Dendritic cell treated with granulocyte-macrophage colony-stimulating factor and Interleukin-4, amounts not matched to agents 40 ng/mL and 50 ng/mL, for 4 days (primary cell): ENCODE measurements around the gene PLAAT1.

ENCODE experiments used
- H3K27ac Mint-ChIP-seq: one replicate; pipeline ENCODE4 v1.8.0; 2022; ENCODE audit warnings: mild to moderate bottlenecking, mixed read lengths
- H3K27me3 Mint-ChIP-seq: one replicate; pipeline ENCODE4 v1.8.0; 2022; ENCODE audit warnings: mild to moderate bottlenecking, mixed read lengths
- H3K36me3 Mint-ChIP-seq: one replicate; pipeline ENCODE4 v1.8.0; 2022; ENCODE audit warnings: low read depth, mixed read lengths
- H3K4me1 Mint-ChIP-seq: one replicate; pipeline ENCODE4 v1.8.0; 2022; ENCODE audit warnings: low read depth, mixed read lengths
- H3K4me3 Mint-ChIP-seq: one replicate; pipeline ENCODE4 v1.8.0; 2022; ENCODE audit warnings: mild to moderate bottlenecking, moderate library complexity, mixed read lengths
- H3K9me3 Mint-ChIP-seq: one replicate; pipeline ENCODE4 v1.8.0; 2022; ENCODE audit warnings: mixed read lengths
- intact Hi-C: fragments of 100-400 bp; cut with micrococcal nuclease; formaldehyde crosslinking; loops from one replicate; pipeline ENCODE4 v1.15.0; 2022

Gene PLAAT1

DNA sequence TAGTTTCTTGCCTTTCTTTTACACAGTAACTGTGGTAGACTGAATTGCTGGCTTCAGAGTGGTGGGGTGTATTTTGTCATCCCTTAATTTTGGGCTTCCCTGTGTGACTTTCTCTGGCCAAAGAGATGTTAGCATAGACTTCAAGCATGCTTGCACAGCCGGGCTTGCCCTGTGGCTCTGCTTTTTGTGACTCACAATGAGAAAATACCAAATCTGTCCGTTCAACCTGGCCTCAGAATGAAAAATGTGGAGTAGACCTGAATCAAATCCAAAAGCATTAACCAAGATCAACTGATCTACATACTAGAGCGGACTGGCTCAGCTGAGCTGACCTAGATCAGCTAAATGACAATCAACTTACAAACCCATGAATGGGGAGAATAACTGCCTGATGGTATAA is 51.4 kb downstream of the PLAAT1 start:
- Mint-ChIP-seq H3K9me3 (peaks cover 40% of the 10 kb centered on the region), H3K4me3 (no peak overlapping the region), H3K4me1 (no peaks in the 10 kb centered on the region), H3K27me3 (no peaks in the 10 kb centered on the region), H3K36me3 (no peaks in the 10 kb centered on the region), H3K27ac (no peak overlapping the region)
- intact Hi-C loops, result no loop called here

GRCh38 chr3:193295985-193296384 is 55.0 kb downstream of the PLAAT1 start:
- H3K9me3 Mint-ChIP-seq, result peaks cover 29% of the 10 kb centered on the region
- H3K36me3 Mint-ChIP-seq, result no peaks in the 10 kb centered on the region
- H3K27me3 Mint-ChIP-seq, result no peaks in the 10 kb centered on the region
- no peak overlapping the region for H3K27ac Mint-ChIP-seq
- H3K4me3 Mint-ChIP-seq, result no peak overlapping the region
- intact Hi-C loops, result no loop called here
- no peaks in the 10 kb centered on the region for H3K4me1 Mint-ChIP-seq

GRCh38 chr3:193297421-193297820 is 56.4 kb downstream of the PLAAT1 start:
- no peak overlapping the region for H3K4me3 Mint-ChIP-seq
- H3K27ac Mint-ChIP-seq, result no peak overlapping the region
- H3K27me3 Mint-ChIP-seq, result no peaks in the 10 kb centered on the region
- intact Hi-C loops, result no loop called here
- no peaks in the 10 kb centered on the region for H3K36me3 Mint-ChIP-seq
- no peaks in the 10 kb centered on the region for H3K4me1 Mint-ChIP-seq
- H3K9me3 Mint-ChIP-seq, result peaks cover 15% of the 10 kb centered on the region

DNA sequence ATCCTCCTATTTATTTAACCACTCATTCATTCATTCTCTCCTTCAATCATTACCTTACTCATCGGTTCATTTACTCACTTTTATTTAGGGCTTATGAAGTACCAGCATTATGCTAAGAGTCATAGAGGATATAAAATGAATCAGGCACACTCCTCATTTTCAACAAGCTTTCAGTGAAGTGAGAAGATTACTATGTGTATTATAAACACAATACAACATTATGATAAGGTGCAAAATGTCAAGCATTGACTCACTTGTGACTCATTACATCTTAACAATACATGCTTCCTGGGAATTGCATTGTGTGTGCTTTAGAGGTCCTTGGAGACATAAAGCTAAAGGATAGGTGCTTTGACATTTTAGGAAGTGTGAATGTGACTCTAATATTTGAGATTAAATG is 60.4 kb downstream of the PLAAT1 start:
- intact Hi-C loops, result no loop called here
- Mint-ChIP-seq H3K36me3 (no peaks in the 10 kb centered on the region), H3K9me3 (peaks cover 7% of the 10 kb centered on the region), H3K4me1 (no peaks in the 10 kb centered on the region), H3K27me3 (no peaks in the 10 kb centered on the region), H3K27ac (no peak overlapping the region), H3K4me3 (no peak overlapping the region)

DNA sequence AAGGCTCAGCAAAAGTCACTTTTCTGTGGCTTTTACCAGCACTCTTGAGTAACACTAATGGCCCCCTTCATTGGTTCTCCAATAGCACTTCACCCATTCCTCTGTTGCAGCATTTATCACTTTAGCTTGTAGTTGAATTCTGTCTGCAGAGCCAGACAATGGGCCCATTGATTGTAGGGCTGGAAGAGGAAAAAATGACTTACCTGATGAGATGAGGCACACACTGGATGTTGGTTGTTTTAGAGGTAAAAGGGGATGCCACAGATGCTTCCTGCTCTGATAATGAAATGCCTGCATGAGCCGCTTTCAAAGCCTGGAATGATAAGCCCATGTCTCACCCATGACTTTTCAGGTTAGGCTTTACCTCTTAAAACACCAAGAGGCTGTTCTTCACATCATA is 64.3 kb downstream of the PLAAT1 start:
- intact Hi-C loops, result no loop called here
- Mint-ChIP-seq H3K27ac (no peak overlapping the region), H3K9me3 (no peaks in the 10 kb centered on the region), H3K36me3 (no peaks in the 10 kb centered on the region), H3K27me3 (no peaks in the 10 kb centered on the region), H3K4me1 (no peaks in the 10 kb centered on the region), H3K4me3 (no peak overlapping the region)

GRCh38 chr3:193310914-193311723 is 70.1 kb downstream of the PLAAT1 start:
- H3K36me3 Mint-ChIP-seq, result no peaks in the 10 kb centered on the region
- no peaks in the 10 kb centered on the region for H3K4me1 Mint-ChIP-seq
- H3K27ac Mint-ChIP-seq, result no peak overlapping the region
- H3K27me3 Mint-ChIP-seq, result no peaks in the 10 kb centered on the region
- H3K4me3 Mint-ChIP-seq, result no peak overlapping the region
- intact Hi-C loops, result no loop called here
- H3K9me3 Mint-ChIP-seq, result peaks cover 8% of the 10 kb centered on the region

GRCh38 chr3:193313061-193313958 is 72.3 kb downstream of the PLAAT1 start:
- Mint-ChIP-seq H3K27me3 (no peaks in the 10 kb centered on the region), H3K4me3 (no peak overlapping the region), H3K4me1 (no peaks in the 10 kb centered on the region), H3K36me3 (no peaks in the 10 kb centered on the region), H3K27ac (no peak overlapping the region), H3K9me3 (peaks cover 8% of the 10 kb centered on the region)
- intact Hi-C loops, result no loop called here

DNA sequence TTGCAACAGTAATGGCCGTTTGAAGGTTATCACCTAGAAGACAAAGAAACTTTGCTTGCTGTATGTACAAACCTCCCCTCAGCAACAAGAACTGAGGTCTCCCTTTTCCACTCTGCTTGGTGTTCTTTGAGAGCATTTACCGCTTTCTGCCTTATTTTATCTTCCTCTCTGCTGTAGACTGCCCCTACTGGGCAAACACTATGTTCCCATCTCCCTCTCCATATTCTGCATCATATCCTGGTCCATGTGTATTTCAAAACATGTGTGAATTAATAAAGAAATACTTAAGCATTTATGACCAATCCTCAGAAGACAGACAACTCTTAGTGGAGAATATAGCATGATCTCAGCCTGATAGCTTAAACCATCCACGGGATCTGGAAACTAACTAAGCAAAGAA is 73.1 kb downstream of the PLAAT1 start:
- no peaks in the 10 kb centered on the region for H3K27me3 Mint-ChIP-seq
- H3K9me3 Mint-ChIP-seq, result peaks cover 8% of the 10 kb centered on the region
- H3K4me3 Mint-ChIP-seq, result no peak overlapping the region
- intact Hi-C loops, result no loop called here
- H3K27ac Mint-ChIP-seq, result no peak overlapping the region
- no peaks in the 10 kb centered on the region for H3K36me3 Mint-ChIP-seq
- H3K4me1 Mint-ChIP-seq, result no peaks in the 10 kb centered on the region

- Mint-ChIP-seq H3K27me3 (no peaks in the 10 kb centered on the region), H3K9me3 (peaks cover 8% of the 10 kb centered on the region)
These were observed 76.8 kb downstream of the PLAAT1 start for GRCh38 chr3:193317682-193318300.

More at GRCh38 chr3:193317682-193318300, 76.8 kb downstream of the PLAAT1 start:
- intact Hi-C loops, result no loop called here
- H3K4me1 Mint-ChIP-seq, result no peaks in the 10 kb centered on the region
- no peak overlapping the region for H3K4me3 Mint-ChIP-seq
- no peak overlapping the region for H3K27ac Mint-ChIP-seq
- H3K36me3 Mint-ChIP-seq, result no peaks in the 10 kb centered on the region
